ENCODE data around the gene KRT6C.

Gene KRT6C

DNA sequence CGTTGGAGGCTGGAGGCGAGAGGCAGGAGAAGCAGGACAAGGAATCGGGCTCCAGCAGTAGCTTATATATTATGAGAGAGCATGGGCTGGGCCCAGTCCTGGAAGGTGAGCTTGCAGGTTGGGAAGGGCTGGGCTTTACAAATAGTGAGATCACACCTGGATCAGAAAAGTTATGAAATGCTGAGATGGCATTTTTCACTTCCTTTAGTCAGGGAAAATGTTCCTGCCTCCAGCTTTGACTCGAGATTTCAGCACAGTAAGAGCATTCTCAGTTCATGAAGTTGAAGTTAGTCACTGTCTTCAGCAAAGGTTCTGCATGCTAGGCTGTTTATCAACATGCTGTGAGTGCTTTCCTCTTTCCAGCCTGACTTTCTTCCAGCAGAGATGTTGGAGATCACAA lies at the start of gene KRT6C:
TSS of gene KRT6C (minus strand) at position 38 of the 400 bp plus-strand sequence. CDS start 68 bp downstream, outside the sequence.
- in situ Hi-C loops (cut with HindIII; ENCODE audit: low sequenced_read_pairs) = no loop called here
- TF ChIP-seq, protein P1, sequence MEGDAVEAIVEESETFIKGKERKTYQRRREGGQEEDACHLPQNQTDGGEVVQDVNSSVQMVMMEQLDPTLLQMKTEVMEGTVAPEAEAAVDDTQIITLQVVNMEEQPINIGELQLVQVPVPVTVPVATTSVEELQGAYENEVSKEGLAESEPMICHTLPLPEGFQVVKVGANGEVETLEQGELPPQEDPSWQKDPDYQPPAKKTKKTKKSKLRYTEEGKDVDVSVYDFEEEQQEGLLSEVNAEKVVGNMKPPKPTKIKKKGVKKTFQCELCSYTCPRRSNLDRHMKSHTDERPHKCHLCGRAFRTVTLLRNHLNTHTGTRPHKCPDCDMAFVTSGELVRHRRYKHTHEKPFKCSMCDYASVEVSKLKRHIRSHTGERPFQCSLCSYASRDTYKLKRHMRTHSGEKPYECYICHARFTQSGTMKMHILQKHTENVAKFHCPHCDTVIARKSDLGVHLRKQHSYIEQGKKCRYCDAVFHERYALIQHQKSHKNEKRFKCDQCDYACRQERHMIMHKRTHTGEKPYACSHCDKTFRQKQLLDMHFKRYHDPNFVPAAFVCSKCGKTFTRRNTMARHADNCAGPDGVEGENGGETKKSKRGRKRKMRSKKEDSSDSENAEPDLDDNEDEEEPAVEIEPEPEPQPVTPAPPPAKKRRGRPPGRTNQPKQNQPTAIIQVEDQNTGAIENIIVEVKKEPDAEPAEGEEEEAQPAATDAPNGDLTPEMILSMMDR (IDR thresholded peaks at IDR 0.05; ENCODE audit: low read depth, low read length) = no peak
- no peak for DNase-seq (ENCODE audit: low read depth, low spot score)
- no peak within 1 kb of the TSS for H3K4me3 ChIP-seq (ENCODE audit: low read depth, low read length)

DNA sequence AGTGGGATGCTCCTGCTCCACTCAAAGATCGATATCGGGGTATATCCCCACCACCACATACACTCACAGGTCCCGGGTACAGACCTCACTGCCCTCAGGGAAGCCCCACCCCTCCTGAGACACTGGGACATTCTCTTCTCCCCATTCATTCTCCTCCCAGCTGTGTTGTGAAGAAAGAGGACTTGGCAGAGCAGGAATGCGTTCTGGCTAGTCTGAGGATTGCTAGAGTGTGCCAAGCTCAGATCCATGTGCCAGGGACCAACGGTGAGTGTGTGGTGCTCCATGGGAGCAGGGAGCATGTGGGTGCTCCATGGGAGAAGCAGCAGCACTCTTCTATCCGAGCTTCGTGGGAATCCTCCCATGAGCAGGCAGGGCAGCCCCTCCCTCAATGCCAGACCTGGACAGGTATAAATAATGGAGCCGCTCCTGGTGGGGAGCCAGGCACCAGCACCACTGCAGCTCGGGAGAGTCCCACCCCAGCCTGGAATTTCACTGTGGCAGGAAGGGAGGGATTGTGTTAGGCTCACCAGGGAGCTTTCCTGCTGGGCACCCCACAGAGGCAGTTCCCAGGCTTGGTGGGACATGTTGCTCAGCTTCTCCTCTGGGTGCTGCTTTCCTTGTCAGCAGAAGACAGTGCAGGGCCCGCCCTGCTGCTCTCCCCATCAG lies 48.9 kb upstream of the KRT6C start:
- H3K4me3 ChIP-seq (ENCODE audit: low read depth, low read length) = no peak overlapping the region
- DNase-seq (ENCODE audit: low read depth, low spot score) = no peak
- in situ Hi-C loops (cut with HindIII; ENCODE audit: low sequenced_read_pairs) = no loop called here
- TF ChIP-seq, protein P1 (IDR thresholded peaks at IDR 0.05; ENCODE audit: low read depth, low read length) = no peak

DNA sequence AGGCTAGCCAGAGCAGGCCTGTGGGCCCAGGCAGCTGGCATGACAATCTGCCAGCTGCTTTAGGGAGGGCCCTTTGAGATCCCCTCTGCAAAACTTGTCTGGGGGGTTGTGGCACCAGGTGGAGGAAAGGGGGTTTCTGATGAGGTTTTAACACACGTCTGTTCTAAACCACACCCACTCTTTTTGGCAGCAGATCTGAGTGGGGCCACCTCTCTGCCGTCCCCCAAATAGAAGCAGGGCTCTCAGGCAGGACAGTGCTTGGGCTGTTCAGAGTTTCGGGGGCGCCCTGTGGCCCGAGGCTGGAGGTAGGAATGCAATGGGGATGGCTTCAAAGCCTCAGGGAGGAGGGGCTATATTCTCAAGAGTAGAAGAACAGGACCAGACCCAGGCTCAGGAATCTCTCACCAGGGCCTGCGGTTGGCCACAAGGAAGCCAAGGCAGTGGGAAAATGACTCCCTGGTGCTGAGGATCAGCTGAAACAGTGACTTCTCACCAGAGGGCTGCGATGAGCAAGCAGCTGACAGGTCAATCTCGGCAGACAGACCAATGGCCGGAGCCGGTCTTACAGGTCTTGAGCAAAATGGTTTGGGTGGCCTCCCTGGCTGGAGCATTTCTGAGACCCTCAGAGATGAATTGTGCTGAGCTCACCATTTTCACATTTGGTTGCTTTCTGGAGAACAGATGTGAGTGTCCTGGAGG lies 48.1 kb upstream of the KRT6C start:
- TF ChIP-seq, protein P1 (IDR thresholded peaks at IDR 0.05; ENCODE audit: low read depth, low read length) = no peak
- in situ Hi-C loops (cut with HindIII; ENCODE audit: low sequenced_read_pairs) = no loop called here
- peak; percentile 19 for DNase-seq (ENCODE audit: low read depth, low spot score)
- no peak overlapping the region for H3K4me3 ChIP-seq (ENCODE audit: low read depth, low read length)

DNA sequence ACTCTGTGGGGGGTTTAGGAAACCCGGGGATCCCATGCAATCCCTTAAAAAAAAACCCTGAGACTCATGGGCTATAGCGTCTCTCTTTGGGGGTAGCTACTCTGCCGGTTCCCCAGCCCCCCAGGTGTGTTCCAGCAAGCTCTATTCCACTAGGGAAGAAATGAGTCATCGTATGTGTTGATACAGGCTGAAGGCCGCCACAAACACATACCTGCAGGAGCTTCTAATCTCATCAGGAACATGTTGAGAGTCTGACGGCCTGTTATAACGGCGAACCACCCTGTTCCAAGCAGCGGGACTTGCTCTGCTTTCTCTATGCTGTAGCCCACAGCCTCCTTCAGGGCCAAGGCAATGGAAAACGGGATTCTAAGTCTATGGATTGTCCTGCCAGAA lies 47.6 kb upstream of the KRT6C start:
- TF ChIP-seq, protein P1 (IDR thresholded peaks at IDR 0.05; ENCODE audit: low read depth, low read length) = no peak
- H3K4me3 ChIP-seq (ENCODE audit: low read depth, low read length) = no peak overlapping the region
- in situ Hi-C loops (cut with HindIII; ENCODE audit: low sequenced_read_pairs) = no loop called here
- no peak for DNase-seq (ENCODE audit: low read depth, low spot score)

DNA sequence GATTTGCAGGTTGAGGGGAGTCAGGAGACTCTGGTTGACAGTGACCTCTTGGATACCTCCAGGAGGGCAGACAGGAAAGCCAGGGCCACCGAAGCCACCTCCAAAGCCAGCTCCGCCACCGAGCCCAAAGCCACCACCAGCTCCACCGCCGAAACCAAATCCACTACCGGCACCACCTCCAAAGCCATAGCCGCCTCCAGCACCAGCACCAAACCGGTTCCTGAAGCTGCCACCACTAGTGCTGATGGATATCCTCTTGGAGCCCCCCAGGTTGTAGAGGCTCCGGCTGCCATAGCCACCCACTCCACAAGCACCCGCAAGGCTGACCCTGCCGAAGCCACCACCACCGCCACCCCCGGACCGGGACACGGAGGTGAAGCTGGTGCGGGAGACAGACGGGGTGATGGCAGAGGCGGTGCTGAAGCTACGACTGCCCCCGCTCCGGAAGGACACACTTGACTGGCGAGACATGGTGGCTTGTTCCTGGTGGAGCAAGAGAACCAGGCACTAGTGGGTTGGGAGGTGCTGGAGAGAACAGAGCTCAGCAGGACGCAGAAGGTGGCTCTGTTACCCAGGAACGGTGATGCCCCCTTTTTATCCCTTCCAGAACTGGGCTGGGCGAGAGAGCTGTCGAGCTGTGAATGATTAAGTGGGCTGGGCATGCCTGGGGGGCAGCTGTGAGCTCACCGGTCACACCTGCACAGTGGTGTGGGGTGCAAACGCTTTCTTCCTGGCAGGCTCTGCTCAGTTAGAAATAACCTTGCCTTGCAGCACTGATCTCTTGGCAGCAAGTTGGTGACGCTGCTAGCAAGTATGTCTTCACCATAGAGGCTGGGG lies 46.4 kb upstream of the KRT6C start, which contains the start of gene KRT5:
TSS of gene KRT5 (minus strand) at position 569 of the 837 bp plus-strand sequence. CDS start at position 471, 98 bp downstream.
- in situ Hi-C loops (cut with HindIII; ENCODE audit: low sequenced_read_pairs) = no loop called here
- H3K4me3 ChIP-seq (ENCODE audit: low read depth, low read length) = no peak within 1 kb of the TSS
- TF ChIP-seq, protein P1 (IDR thresholded peaks at IDR 0.05; ENCODE audit: low read depth, low read length) = no peak
- DNase-seq (ENCODE audit: low read depth, low spot score) = no peak

DNA sequence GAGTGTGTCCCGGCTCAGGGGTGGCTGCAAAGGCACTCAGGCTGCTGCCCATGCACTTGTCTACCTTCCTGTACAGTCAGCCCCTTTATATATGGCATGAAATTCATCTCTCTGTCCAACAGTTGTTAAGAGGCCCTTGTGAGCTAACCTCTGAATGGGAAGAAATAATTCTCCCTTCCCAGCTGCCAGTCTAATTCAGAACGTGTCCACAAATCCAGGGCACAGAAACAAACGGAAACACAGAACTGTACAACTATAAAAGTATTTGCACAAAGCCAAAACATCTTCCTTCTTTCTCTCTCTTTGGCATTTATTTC lies 45.7 kb upstream of the KRT6C start:
- H3K4me3 ChIP-seq (ENCODE audit: low read depth, low read length) = no peak overlapping the region
- TF ChIP-seq, protein P1 (IDR thresholded peaks at IDR 0.05; ENCODE audit: low read depth, low read length) = no peak
- in situ Hi-C loops (cut with HindIII; ENCODE audit: low sequenced_read_pairs) = no loop called here
- DNase-seq (ENCODE audit: low read depth, low spot score) = no peak
